Stimulated activated CD4-positive, alpha-beta T cell treated with anti-CD3 and anti-CD28 coated beads, Interleukin-15, amount 100 ng/mL, for 48 hours (primary cell): ENCODE data around the gene JAGN1.
"Not testable (repeated sequence)": the region's sequence is repeated elsewhere in the genome, so short reads cannot be mapped to it uniquely, and the experiment has no call there.

Source experiments
- DNase-seq, 2 donors: peaks; one replicate each; pipeline ENCODE4 v3.0.0-alpha.2; 2020; ENCODE audit warnings: low read depth in 2 of 2

The JAGN1 gene

DNA sequence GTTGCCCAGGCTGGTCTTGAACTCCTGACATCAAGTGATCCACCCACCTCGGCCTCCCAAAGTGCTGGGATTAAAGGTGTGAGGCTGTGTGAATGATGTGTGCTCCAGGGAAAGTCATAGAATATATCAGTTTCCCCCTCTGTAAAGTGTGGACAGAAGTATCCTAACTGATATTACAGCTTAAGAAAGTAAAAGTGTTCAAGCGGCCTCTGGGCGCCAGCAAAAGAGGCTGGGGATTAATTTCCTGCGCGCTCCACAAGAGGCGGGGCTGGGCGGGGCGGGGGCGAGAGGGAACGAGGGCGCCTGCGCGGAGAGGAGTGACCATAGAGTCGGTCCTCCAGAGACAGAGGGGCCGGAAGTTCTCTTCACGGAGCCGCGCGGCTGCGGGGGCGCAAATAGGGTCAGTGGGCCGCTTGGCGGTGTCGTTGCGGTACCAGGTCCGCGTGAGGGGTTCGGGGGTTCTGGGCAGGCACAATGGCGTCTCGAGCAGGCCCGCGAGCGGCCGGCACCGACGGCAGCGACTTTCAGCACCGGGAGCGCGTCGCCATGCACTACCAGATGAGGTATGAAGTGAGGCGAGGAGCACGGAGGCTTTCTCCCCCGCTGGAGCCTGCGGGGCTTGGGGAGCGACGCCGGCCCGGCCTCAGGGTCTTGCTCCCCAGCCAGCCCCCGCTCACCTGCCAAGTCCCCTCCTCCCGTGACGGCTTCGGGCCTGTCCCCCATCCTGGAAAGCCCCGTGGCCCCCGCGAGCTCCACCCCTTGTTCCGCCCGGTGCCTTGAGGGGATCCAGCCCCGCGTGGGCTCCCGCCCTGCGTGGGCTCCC lies at the start of gene JAGN1:
Gene JAGN1 (plus strand): TSS at position 362 of the 823 bp plus-strand sequence. CDS start 113 bp downstream, at position 475.
- peak; percentile 84 to 85 for DNase-seq

DNA sequence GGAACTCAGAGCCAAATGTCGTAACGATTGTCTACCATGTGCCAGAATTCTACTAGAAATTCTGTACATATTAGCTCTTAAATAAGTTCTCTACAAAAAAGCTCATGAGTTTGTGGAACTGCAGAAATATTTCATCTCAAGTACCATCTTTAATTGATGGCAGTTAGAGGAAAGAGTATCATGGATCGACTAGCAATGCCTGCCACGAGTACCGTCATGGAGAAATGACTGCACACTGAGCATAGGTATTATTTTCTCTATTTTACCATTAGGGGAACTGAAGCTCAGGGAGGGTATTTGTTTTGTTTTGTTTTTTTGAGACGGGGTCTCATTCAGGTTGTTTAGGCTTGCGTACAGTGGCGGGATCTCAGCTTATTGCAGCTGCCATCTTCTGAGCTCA lies 49.4 kb upstream of the JAGN1 start:
- no peak for DNase-seq

DNA sequence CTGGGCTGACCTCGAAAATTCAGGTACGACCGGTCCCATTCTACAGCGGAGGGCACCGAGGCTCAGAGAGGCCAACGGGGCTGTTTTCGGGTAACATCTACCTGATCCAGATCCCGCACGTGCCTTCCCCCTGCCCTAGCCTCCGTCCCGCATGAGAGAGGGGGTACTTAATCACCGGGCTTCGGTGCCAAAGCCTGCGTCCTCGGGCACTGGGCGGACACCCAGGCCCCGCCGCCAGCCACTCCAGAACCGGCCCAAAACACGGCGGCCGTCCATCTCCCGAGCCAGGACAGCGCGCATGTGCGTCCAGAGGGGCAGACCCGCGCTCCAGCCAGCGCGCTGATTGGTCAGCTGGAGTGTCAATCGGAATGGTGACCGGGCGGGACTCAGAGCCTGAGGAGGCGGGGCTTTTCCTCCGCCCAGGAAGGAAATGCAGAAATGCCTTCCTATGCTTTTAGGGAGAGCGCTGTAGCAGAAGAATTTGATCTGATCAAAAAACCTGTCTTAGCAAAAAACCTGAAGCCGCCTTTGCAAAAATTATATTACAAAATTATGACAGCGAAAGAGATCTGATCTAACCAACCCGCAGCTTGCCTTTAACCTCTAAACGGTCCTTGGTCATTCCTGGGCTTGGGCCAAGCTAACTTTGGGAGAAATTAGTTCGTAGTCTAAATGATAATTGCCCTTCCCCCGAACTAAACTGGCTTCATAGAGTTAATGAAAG lies 46.5 kb upstream of the JAGN1 start, which contains the start of gene RPUSD3:
Gene RPUSD3 (minus strand): TSS at position 294 of the 724 bp plus-strand sequence. CDS start 18 bp downstream, at position 276.
- peak; percentile 92 to 94 for DNase-seq

DNA sequence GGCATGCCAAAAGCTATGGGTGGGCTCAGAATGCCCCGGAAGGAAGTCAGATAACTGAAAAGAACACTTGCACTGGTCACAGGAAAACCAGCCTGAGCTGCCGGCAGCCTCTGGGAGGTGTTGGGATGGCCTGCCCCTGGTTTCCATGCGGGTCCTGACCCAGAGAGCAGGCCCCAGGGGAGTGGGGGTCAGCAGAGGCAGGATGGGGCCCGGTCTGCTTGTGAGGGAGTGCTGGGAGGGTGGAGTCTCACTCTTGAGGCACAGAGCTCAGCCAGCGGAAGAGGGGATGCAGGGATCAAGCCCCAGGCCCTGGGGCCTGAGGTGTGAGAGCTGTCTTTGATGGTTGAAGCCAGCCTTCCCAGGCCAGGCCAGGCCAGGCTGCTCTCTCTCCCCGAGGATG lies 44.2 kb upstream of the JAGN1 start:
- no peak for DNase-seq

DNA sequence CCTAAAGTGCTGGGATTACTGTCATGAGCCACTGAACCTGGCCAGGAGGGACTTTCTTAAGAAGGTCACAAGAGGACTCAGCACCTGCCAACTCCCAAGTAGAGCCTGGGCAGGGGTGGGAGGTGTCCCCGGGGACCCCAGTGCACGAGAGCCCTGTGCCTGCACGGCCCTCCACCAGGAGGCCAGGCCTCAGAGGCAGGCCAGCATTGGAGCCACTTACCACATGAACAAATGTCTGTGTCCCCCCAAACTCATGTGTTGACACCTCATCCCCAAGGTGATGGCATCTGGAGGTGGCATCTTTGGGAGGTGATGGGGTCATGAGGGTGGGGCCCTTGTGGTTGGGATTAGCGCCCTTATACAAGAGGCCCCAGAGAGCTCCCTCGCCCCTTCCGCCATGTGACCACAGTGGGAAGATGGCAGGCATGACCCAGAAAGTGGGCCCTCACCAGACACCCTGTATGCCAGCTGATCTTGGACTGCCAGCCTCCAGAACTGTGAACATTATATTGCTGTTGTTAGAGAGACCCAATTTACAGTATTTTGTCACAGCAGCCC lies 43.4 kb upstream of the JAGN1 start:
- DNase-seq: no peak

DNA sequence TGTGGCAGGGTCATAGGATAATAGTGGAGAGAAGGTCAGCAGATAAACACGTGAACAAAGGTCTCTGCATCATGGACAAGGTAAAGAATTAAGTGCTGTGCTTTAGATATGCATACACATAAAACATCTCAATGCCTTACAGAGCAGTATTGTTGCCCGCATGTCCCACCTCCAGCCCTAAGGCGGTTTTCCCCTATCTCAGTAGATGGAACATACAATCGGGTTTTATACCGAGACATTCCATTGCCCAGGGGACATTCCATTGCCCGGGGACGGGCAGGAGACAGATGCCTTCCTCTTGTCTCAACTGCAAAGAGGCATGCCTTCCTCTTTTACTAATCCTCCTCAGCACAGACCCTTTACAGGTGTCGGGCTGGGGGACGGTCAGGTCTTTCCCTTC lies 42.5 kb upstream of the JAGN1 start:
- not testable (repeated sequence) for DNase-seq

DNA sequence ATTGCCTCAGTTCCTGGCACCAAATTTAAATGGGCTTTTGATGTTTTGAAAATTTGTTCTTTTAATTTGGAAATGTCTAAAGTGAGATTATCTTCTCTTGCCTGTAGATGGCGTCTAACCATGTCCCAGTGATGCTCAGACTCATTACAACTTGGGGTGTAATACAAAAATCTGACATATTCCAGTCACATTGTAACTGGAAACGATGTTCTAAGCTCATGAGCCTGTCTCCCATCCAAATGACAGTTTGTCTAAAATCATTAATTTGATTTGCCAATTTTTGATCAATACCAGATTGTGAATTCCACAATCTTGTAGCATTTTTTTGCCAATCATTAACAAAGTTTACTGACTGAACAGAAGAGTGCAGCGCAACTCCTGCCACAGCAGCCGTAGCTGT lies 41.5 kb upstream of the JAGN1 start:
- DNase-seq: not testable (repeated sequence)

DNA sequence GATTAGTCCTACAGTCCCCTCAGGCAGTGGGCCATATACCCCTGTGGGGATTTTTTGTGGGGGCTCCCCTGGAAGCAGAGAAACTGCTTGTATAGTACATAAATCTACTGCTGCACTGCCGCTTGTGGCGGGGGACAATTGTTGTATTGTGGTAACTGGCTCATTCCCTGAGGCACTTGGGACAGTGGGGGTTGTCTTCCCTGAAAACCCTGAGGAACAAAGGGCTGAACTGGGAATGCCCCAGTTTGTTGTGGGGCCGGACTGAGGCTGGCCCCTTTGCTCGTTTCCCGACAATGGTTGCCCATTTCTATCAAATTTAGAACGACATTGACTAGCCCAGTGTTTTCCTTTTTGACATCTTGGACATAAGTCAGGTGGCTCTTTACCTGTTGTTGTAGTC lies 39.0 kb upstream of the JAGN1 start:
- DNase-seq: not testable (repeated sequence)

DNA sequence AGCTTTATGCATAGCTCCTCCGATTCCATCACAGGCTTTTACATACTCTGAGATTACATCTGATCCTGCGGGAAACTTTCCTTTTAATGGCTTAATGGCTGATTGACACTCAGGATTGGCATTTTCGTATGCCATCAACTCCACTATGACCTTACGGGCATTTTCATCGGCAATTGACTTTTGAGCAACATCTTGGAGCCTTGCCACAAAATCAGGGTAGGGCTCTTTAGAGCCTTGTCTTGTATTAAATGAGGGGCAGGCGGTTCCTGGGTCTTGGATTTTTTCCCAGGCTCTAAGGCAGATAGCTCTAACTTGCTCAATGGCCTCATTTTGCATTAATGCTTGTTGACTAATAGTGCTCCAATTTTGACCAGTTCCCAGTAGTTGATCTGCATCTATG lies 38.5 kb upstream of the JAGN1 start:
- not testable (repeated sequence) for DNase-seq

DNA sequence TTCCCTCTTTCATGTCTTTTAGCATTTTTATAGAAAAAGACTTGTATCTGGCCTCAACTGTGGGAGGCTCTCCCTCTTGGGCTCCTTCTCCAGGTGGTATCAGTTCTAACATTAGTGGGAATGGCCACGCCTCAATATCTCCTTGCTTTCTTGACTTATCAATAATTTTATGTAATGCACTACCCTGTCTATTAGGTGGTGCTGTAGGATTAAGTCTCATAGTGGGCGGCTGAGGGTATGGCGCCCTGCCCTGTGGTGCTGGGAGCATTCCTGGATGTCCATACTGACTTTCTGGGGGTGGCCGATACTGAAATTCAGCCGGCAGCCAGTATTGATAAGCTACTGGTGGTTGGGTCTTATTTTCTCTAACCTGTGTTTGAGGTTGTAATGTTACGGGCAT lies 37.9 kb upstream of the JAGN1 start:
- DNase-seq: no peak

DNA sequence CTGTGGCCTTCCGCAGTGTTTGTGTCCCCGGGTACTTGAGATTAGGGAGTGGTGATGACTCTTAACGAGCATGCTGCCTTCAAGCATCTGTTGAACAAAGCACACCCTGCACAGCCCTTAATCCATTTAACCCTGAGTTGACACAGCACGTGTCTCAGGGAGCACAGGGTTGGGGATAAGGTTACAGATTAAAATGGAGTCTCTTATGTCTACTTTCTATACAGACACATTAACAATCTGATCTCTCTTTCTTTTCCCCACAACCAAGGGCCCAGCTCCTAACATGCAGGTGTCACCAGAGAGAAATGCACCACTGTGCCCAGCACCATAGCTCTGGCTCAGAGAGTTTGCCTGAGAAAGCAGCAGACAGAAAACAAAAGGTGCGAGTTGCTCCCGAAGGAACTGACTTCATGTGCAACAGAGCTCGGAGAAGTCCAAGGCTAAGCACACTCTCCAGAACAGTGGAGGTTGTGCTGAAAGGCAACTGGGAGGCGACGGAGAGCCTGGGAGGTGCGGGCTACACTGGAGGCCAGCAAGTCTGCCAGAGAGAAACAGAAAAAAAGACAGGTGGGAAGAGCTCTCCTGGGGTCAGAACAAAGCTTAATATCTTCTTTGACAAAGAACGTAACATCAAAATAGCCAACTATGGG lies 36.0 kb upstream of the JAGN1 start:
- not testable (repeated sequence) for DNase-seq

DNA sequence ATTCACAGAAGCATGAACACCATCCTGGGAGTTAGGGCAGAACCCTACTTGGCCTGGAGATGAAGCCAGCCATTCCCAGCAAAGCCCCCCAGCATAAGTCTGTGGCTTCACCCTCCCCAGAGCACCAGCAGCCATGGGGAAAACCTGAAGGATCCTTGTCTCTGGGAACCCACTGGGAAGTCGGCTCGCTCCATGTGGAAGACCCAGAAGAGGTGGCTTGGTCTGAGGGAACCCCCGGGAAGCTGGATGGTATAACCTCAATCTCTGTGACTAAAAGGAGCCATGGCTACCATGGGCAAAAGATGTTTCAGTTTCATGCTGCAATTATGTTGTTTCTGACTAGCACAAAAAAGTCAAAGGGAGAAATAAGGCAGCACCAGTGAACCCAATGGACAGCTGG lies 34.8 kb upstream of the JAGN1 start:
- no peak for DNase-seq

DNA sequence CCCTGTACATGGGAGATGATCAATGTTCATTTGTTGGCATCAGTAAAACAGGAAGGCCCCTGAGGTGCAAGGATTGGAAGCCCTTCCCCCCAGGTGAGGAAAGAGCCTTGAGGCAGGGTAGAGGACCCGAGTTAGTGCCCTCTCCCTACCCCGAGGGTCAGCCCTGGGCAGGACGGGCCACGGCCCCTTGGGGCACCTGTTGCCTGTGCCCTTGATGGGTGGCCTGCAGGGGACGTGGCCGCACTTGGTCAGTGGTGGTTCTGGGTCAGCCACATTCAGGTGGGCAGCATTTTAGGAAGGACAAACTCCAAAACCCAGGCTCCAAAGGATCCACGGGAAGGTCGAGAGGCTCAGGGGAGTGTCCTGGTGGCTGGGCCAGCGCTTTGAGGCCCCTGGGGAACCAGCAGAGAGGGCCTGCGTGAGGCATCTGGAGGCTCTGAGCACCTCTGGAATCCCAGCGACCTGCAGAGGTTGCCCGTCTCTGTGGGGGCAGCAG lies 30.8 kb upstream of the JAGN1 start:
- no peak for DNase-seq

DNA sequence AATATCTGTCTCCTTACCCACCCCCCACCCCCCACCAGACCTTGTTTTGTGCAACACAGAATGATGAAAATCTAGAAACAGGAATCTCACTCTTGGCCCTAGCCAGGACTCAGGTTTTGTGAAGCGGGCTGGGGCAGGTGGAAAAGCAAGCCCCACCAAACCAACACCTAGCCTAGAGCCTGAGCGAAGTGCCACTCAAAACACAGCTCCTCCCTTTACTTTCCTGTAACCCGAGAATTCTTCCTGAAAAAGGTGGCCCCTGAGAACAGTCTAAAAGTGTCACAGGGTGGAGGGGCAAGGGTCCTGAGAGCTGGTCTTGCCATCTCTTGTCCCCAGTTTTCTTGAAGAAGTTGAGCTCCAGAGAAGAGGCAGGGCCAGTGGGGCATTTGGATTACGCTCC lies 29.2 kb upstream of the JAGN1 start:
- DNase-seq: no peak

DNA sequence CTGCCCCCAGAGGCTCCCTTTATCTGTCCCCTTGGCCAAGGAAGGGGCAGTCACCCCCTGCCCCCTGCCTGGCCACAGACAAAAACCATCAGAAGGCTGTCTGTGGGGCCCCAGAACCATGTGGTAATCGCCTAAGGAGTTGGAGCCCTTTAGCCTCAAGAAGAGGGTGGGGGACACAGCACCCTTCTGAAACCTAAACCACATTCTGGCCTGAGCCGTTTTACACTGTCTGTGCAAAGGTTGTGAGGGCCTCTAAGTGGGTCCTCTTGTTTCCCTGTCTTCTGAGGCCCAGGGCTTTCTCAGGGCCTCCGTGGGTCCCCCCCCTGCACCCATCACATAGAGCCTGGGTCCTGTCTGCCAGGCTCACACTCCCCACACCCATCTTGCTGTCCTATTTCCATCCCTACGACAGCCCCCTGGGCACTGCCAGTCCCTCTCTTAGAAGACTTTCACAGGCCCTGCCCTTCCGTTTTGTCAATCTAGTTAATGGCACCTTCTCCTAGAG lies 28.7 kb upstream of the JAGN1 start:
- DNase-seq: no peak

DNA sequence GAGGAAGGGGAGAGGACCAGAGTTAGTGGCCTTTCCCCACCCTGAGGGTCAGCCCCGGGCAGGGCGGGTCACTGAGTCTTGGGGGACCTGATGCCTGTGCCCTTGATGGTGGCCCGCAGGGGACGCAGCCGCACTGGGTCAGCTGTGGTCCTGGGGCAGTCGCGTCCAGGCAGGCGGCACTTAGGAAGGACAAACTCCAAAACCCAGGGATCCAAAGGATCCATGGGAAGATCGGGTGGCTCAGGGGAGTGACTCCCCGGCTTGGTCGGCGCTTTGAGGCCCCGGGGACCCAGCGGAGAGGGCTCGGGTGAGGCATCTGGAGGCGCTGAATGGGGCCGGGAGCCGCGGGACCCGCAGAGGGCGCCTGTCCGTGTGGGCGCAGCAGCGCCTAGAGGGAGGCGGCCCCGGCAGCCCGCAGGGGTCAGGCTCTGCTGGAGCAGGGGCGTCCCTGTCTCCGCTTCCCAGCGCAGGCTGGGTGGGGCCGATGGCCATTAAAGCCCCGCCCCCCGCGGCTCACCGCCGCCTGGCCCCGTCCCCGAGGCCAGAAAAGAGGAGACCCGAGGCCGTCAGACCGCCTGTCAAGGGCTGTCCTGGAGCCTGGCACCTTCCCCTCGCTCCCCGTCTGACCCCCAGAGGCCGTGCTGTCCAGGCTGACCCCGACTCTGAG lies 27.9 kb upstream of the JAGN1 start:
- peak in 1 of 2 donors; percentile 19 for DNase-seq

DNA sequence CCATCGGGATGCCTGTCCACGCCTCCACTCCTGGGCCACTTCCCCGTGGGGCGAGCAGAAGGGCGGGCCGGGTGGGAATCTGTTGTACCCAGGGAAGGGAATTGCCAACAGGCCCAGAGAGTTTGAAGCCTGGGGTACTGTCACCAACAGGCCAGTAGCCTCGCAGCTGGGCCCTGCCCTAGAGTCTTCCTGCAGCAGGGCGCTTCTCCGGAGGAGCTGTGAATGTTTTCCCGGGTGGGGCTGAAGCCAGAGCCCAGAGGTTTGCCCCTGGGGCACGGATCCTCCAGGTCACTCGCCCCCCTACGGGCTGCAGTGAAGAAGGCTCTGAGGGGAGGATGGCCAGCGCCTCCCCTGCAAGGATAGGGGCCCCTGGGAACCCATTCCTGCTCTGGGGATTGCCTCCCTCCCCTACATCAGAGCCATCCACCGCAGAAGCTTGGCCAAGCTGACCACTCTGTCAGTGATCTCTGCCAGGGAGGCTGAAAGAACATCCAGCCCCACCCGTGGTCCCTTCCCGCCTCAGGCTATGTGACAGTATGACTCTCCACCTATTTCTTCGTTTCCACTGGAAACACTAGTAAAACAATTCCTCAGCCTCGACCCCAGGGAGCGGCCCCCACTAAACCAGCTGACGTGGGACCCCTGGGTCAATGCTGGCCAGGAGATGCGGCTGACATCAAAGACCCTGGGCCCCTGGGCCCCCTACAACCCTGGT lies 27.2 kb upstream of the JAGN1 start:
- no peak for DNase-seq

DNA sequence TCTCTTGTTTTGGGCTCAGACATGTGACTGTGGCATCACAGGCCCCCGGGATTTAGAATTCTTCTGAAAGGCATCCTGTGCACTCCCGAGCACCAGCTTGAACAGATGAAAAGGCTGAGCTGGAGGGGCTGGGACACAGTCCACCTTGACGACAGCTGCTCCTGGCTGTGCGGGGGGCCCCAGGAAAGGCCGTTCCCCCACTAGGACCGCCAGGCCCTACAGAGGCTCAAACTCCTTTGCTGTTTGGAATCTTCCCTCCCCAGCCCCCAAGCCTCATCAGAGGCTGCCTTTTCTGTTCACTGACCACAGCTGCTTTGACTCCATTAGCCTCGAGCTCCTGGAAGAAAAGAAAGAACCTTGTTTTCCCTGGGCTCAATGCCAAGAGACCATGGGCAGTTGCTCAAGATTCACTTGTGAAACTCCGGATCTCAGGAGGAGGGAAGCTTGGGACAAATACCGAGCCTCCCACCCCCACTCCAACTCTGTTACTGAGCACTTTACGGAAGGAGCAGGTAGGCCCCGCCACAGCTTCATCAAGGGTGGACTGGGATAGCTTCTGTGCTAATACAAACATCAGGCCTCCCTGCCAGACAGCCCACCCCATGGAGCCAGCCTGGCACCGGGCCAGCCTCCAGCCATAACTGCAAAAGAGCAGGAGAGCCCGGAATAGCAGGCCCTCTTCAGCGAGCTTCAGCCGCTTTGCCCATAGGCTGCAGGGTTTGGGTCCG lies 26.0 kb upstream of the JAGN1 start:
- DNase-seq: no peak

DNA sequence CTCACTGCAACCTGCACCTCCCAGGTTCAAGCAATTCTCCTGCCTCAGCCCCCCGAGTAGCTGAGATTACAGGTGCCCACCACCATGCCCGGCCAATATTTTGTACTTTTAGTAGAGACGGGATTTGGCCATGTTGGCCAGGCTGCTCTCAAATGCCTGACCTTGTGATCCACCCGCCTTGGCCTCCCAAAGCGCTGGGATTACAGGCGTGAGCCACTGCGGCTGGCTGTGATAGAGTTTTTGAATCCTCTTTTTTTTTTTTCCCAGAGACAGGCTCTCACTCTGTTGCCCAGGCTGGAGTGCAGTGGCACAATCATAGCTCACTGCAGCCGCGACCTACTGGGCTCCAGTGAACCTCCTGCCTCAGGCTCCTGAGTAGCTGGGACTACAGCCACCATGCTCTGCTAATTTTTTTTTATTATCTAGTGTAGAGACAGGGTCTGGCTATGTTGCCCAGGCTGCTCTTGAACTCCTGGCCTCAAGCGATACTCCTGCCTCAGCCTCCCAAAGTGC lies 25.2 kb upstream of the JAGN1 start:
- not testable (repeated sequence) for DNase-seq

DNA sequence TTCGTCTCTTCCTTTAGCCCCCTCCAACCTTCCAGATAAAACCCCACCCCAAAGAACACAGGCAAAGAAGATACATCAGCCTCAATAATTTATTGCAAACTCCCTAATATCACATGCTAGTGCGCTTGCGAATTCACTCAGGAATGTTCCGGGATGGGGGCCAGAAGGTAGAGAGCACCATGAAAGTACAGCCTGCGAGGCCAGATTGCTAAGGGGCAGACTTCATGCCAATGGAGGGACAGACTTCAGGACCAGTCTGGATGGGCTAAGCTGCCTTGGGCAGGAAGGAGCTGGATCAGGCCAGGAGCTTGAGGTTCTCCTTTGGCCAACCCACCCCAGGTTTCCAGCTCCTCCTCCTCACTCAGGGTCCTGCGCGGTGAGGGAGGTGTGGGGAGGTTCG lies 23.8 kb upstream of the JAGN1 start:
- no peak for DNase-seq
